ENCODE data around the gene TEKT5. TPM values are rescaled to one million over a fixed set of nuclear protein-coding genes. Genes with fewer than 3 reads are reported as not detected.
"Not testable (repeated sequence)": the region's sequence is repeated elsewhere in the genome, so short reads cannot be mapped to it uniquely, and the experiment has no call there.

Gene TEKT5
- total RNA-seq, 1 experiment from 2014 or later, result not detected

GRCh38 chr16:10622036-10622921, 72.5 kb downstream of the TEKT5 start:
- intact Hi-C loops (cut with micrococcal nuclease; ENCODE audit: unreplicated experiment) (no loop called here), in situ Hi-C loops (cut with HindIII; ENCODE audit: low pct_unique_long_range_greater_than_20kb, low sequenced_read_pairs) (no loop called here)
- Histone ChIP-seq H3K4me1 (ENCODE audit: control insufficient read depth, insufficient read depth, low read length) (peaks cover 4% of the 10 kb centered on the region; the same call in 1 of the 2 replicates), H3K9me3 (ENCODE audit: control insufficient read depth, insufficient read depth, low read depth, low read length) (no peaks in the 10 kb centered on the region), H3K4me3 (ENCODE audit: low read depth in 2 of 2, low read length in 2 of 2) (no peak overlapping the region), H3K27ac (ENCODE audit: low read length) (no peak overlapping the region), H3K36me3 (ENCODE audit: control insufficient read depth, insufficient read depth, low read length) (no peaks in the 10 kb centered on the region), H3K27me3 (ENCODE audit: control insufficient read depth, insufficient read depth, low read length) (no peaks in the 10 kb centered on the region)
- ChIA-PET CTCF (interaction anchor here (0.7 kb wide), 1 partner anchor 97 kb away, joined by 4 read pairs; no protein-coding TSS in a partner anchor), POLR2A (no interaction called here)
- DNase-seq (ENCODE audit: low read depth, low spot score) (no peak), ATAC-seq (no peak)
- no peak for TF ChIP-seq TCF7L2 (IDR thresholded peaks at IDR 0.05; ENCODE audit: low read depth, low read length)
- TF ChIP-seq, protein P1, sequence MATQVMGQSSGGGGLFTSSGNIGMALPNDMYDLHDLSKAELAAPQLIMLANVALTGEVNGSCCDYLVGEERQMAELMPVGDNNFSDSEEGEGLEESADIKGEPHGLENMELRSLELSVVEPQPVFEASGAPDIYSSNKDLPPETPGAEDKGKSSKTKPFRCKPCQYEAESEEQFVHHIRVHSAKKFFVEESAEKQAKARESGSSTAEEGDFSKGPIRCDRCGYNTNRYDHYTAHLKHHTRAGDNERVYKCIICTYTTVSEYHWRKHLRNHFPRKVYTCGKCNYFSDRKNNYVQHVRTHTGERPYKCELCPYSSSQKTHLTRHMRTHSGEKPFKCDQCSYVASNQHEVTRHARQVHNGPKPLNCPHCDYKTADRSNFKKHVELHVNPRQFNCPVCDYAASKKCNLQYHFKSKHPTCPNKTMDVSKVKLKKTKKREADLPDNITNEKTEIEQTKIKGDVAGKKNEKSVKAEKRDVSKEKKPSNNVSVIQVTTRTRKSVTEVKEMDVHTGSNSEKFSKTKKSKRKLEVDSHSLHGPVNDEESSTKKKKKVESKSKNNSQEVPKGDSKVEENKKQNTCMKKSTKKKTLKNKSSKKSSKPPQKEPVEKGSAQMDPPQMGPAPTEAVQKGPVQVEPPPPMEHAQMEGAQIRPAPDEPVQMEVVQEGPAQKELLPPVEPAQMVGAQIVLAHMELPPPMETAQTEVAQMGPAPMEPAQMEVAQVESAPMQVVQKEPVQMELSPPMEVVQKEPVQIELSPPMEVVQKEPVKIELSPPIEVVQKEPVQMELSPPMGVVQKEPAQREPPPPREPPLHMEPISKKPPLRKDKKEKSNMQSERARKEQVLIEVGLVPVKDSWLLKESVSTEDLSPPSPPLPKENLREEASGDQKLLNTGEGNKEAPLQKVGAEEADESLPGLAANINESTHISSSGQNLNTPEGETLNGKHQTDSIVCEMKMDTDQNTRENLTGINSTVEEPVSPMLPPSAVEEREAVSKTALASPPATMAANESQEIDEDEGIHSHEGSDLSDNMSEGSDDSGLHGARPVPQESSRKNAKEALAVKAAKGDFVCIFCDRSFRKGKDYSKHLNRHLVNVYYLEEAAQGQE (IDR thresholded peaks at IDR 0.05; ENCODE audit: insufficient read depth in 1 of 2, low read depth in 2 of 2, low read length in 1 of 2), result no peak
- no peak for TF ChIP-seq POLR2AphosphoS5 (IDR thresholded peaks at IDR 0.05; ENCODE audit: low read depth, low read length)
- BruUV-seq (replicated peaks), result no TSS peak

DNA sequence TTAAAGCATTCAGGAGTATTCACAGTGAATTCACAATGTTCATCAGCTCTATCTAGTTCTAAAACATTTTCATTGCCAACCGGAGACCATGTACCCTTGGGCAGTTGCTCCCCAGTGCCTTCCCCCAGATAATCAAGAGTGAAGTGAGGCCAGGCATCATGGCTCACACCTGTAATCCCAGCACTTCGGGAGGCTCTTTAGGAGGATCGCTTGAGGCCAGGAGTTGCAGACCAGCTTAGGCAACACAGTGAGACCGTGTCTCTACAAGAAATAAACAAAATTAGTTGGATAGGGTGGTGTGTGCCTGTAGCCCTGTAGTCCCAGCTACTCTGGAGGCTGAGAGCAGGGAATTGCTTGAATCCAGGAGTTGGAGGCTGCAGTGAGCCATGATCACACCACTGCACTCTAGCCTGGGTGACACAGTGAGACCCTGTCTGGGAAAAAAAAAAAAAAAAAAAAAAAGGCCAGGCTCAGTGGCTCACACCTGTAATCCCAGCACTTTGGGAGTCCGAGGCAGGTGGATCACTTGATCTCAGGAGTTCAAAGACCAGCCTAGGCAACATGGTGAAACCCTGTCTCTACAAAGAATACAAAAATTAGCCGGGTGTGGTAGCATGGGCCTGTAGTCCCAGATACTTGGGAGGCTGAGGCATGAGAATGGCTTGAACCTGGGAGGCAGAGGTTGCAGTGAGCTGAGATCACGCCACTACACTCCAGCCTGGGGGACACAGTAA, 73.3 kb downstream of the TEKT5 start:
- H3K4me3 ChIP-seq (ENCODE audit: low read depth in 2 of 2, low read length in 2 of 2); BruUV-seq (replicated peaks); H3K27ac ChIP-seq (ENCODE audit: low read length); in situ Hi-C loops (cut with HindIII; ENCODE audit: low pct_unique_long_range_greater_than_20kb, low sequenced_read_pairs); POLR2A ChIA-PET; H3K4me1 ChIP-seq (ENCODE audit: control insufficient read depth, insufficient read depth, low read length); intact Hi-C loops (cut with micrococcal nuclease; ENCODE audit: unreplicated experiment); DNase-seq (ENCODE audit: low read depth, low spot score); H3K36me3 ChIP-seq (ENCODE audit: control insufficient read depth, insufficient read depth, low read length); H3K27me3 ChIP-seq (ENCODE audit: control insufficient read depth, insufficient read depth, low read length); H3K9me3 ChIP-seq (ENCODE audit: control insufficient read depth, insufficient read depth, low read depth, low read length): not testable (repeated sequence)
- ATAC-seq, result 0 out of 2 replicates have a peak, but pooled peaks have one; percentile 54
- CTCF ChIA-PET, result interaction anchor here (0.7 kb wide), 1 partner anchor 96 kb away, joined by 4 read pairs; no protein-coding TSS in a partner anchor

- peaks cover 4% of the 10 kb centered on the region; the same call in 1 of the 2 replicates for H3K4me1 ChIP-seq (ENCODE audit: control insufficient read depth, insufficient read depth, low read length)
- in situ Hi-C loops (cut with HindIII; ENCODE audit: low pct_unique_long_range_greater_than_20kb, low sequenced_read_pairs), result no loop called here
- CTCF ChIA-PET, result no interaction called here
Observed at GRCh38 chr16:10620120-10620519, 74.6 kb downstream of the TEKT5 start.

More at GRCh38 chr16:10620120-10620519, 74.6 kb downstream of the TEKT5 start:
- no peak overlapping the region for H3K27ac ChIP-seq (ENCODE audit: low read length)
- H3K9me3 ChIP-seq (ENCODE audit: control insufficient read depth, insufficient read depth, low read depth, low read length), result no peaks in the 10 kb centered on the region
- H3K4me3 ChIP-seq (ENCODE audit: low read depth in 2 of 2, low read length in 2 of 2), result no peak overlapping the region
- TF ChIP-seq TCF7L2 (IDR thresholded peaks at IDR 0.05; ENCODE audit: low read depth, low read length) (no peak), CTCF (IDR thresholded peaks at IDR 0.05) (no peak), SIN3A (IDR thresholded peaks at IDR 0.05; ENCODE audit: borderline replicate concordance, insufficient read depth, low read depth, low read length) (no peak), POLR2AphosphoS5 (IDR thresholded peaks at IDR 0.05; ENCODE audit: low read depth, low read length) (no peak)
- TF ChIP-seq, protein P1 (IDR thresholded peaks at IDR 0.05; ENCODE audit: insufficient read depth in 1 of 2, low read depth in 2 of 2, low read length in 1 of 2), result no peak
- no peak for ATAC-seq
- BruUV-seq (replicated peaks), result no TSS peak
- H3K27me3 ChIP-seq (ENCODE audit: control insufficient read depth, insufficient read depth, low read length), result no peaks in the 10 kb centered on the region
- DNase-seq (ENCODE audit: low read depth, low spot score), result no peak
- POLR2A ChIA-PET, result no interaction called here
- intact Hi-C loops (cut with micrococcal nuclease; ENCODE audit: unreplicated experiment), result no loop called here
- no peaks in the 10 kb centered on the region for H3K36me3 ChIP-seq (ENCODE audit: control insufficient read depth, insufficient read depth, low read length)
